ENCODE data around the gene DTL.

Gene DTL

GRCh38 chr1:212135166-212135565 is 99.6 kb downstream of the DTL start:
- no peak for DNase-seq

- DNase-seq = no peak
These were observed 102.3 kb downstream of the DTL start for GRCh38 chr1:212137854-212138253.

- DNase-seq = no peak
These were observed 102.9 kb downstream of the DTL start for GRCh38 chr1:212138457-212138856.

- DNase-seq = no peak
These were observed 104.1 kb downstream of the DTL start for GRCh38 chr1:212139526-212140135.

GRCh38 chr1:212141404-212141803 is 105.9 kb downstream of the DTL start:
- no peak for DNase-seq

- no peak for DNase-seq
These were observed 107.5 kb downstream of the DTL start for GRCh38 chr1:212142883-212143530.

- DNase-seq = peak; percentile 2
These were observed 112.1 kb downstream of the DTL start for GRCh38 chr1:212147581-212148033.

- no peak for DNase-seq
These were observed 114.0 kb downstream of the DTL start for GRCh38 chr1:212149566-212149965.

GRCh38 chr1:212152308-212152693 is 116.8 kb downstream of the DTL start:
- DNase-seq = no peak

GRCh38 chr1:212152869-212153268 is 117.3 kb downstream of the DTL start:
- no peak for DNase-seq

GRCh38 chr1:212153635-212154034 is 118.1 kb downstream of the DTL start:
- no peak for DNase-seq
